Gastroesophageal sphincter (tissue), 3 donors: Measurements from ENCODE around the gene KCNQ4.

ENCODE experiments used
- CTCF ChIP-seq, 4 experiments: fragments of 200-600 bp in 2 of 4; fragments of 450-650 bp in 2 of 4; sonication (generic) in 1 of 4; IDR thresholded peaks; one replicate each; pipeline ENCODE4 v1.5.1; 2017 to 2019; ENCODE audit warnings: antibody characterized with exemption in 4 of 4, mild to moderate bottlenecking in 2 of 4, moderate library complexity in 2 of 4
- POLR2A ChIP-seq, 2 donors: fragments of 450-650 bp; IDR thresholded peaks; one replicate each; pipeline ENCODE4 v1.6.1; 2017; ENCODE audit warnings: antibody characterized with exemption in 2 of 2, mild to moderate bottlenecking in 2 of 2, moderate library complexity in 1 of 2

- TF ChIP-seq CTCF (IDR thresholded peaks at IDR 0.05) (no peak), POLR2A (IDR thresholded peaks at IDR 0.05) (no peak)
These were observed 103.4 kb downstream of the KCNQ4 start for GRCh38 chr1:40887012-40887378.
